T-helper 17 cell (primary cell): Measurements from ENCODE around the gene MOBP. TPM values are rescaled to one million over a fixed set of nuclear protein-coding genes. Genes with fewer than 3 reads are reported as not detected.
"Not testable (repeated sequence)": the region's sequence is repeated elsewhere in the genome, so short reads cannot be mapped to it uniquely, and the experiment has no call there.

Experiments
- ATAC-seq: fragments of 150-1000 bp; cut with Tn5 transposase; 2 replicates; pipeline ENCODE4 v1.10.0; 2021; ENCODE audit warnings: mild to moderate bottlenecking, moderate library complexity
- DNase-seq, 3 donors: peaks; one replicate each; pipeline versions ENCODE4 v3.0.0 to v3.0.0-alpha.2; 2020 to 2021
- H3K9me3 ChIP-seq: one replicate; pipeline ENCODE4 v1.7.0; 2013; ENCODE audit warnings: low read length, mild to moderate bottlenecking; ENCODE audit not compliant: control insufficient read depth, poor library complexity, severe bottlenecking
- H3K27ac Mint-ChIP-seq: one replicate; pipeline ENCODE4 v1.8.0; 2022; ENCODE audit warnings: mild to moderate bottlenecking, moderate library complexity, mixed read lengths
- H3K27me3 Mint-ChIP-seq: one replicate; pipeline ENCODE4 v1.8.0; 2022; ENCODE audit warnings: mixed read lengths
- H3K36me3 Mint-ChIP-seq: one replicate; pipeline ENCODE4 v1.8.0; 2022; ENCODE audit warnings: low read depth, mixed read lengths
- H3K4me1 Mint-ChIP-seq: one replicate; pipeline ENCODE4 v1.8.0; 2022; ENCODE audit warnings: mild to moderate bottlenecking, mixed read lengths
- H3K4me3 Mint-ChIP-seq: one replicate; pipeline ENCODE4 v1.8.0; 2022; ENCODE audit warnings: mild to moderate bottlenecking, moderate library complexity, mixed read lengths
- total RNA-seq, 4 donors: library from RNA in 2 of 4; stranded (reverse) in 2 of 4; gene quantifications; one replicate each; pipeline ENCODE4 v1.2.3 and lab custom pipeline; 2022 to 2026

The MOBP gene, protein sequence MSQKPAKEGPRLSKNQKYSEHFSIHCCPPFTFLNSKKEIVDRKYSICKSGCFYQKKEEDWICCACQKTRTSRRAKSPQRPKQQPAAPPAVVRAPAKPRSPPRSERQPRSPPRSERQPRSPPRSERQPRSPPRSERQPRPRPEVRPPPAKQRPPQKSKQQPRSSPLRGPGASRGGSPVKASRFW
- not detected for total RNA-seq
- 0 to 0.08 reads per million in 2 donors for total RNA-seq (lab: John Stamatoyannopoulos, UW)

DNA sequence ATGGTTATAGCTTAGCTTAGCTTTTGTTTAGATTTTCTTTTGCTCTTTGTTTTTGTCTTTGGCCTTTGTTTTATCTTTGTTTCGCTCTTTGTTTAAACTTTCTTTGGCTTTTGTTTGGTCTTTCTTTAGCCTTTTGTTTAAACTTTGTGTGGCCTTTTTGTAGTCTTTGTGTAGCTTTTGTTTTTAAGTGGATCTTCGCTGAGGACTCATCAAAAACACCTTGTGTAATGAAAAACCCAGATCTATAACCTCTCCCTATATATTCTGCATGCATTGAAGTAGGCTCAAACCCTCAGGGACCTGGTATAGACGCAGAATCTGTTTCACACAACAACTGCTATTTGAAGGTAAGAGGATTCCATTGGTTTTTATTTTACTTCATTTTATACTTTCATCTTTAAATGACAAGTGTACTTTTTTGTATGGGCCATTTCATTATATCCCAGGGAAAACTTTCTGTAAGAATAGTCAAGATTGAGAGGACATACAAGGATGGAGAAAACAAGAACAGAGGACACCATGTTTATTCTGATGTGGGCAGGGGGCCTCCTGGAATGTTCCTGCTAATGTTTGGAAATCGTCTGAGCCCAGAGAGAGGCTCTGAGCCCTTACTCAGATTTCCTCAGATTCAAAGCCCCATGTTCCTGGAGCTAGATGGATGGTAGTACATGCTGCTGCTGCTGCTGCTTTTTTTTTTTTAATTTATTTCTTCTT lies at the start of gene MOBP:
Gene MOBP (plus strand): TSS at position 287 of the 714 bp plus-strand sequence. CDS start 34,390 bp downstream, outside the sequence.
- H3K9me3 ChIP-seq = no peaks in the 10 kb centered on the region
- Mint-ChIP-seq H3K36me3 (no peaks in the 10 kb centered on the region), H3K4me3 (no peak within 1 kb of the TSS), H3K27me3 (peaks cover 50% of the 10 kb centered on the region), H3K27ac (no peak within 1 kb of the TSS), H3K4me1 (no peaks in the 10 kb centered on the region)
- no peak for DNase-seq
- no peak for ATAC-seq

DNA sequence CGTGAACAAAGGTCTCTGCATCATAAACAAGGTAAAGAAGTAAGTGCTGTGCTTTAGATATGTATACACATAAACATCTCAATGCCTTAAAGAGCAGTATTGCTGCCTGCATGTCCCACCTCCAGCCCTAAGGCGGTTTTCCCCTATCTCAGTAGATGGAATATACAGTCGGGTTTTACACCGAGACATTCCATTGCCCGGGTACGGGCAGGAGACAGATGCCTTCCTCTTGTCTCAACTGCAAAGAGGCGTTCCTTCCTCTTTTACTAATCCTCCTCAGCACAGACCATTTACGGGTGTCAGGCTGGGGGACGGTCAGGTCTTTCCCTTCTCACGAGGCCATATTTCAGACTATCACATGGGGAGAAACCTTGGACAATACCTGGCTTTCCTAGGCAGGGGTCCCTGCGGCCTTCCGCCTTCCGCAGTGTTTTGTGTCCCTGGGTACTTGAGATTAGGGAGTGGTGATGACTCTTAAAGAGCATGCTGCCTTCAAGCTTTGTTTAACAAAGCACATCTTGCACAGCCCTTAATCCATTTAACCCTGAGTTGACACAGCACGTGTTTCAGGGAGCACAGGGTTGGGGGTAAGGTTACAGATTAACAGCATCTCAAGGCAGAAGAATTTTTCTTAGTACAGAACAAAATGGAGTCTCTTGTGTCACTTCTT lies 48.8 kb upstream of the MOBP start:
- not testable (repeated sequence) for H3K27me3 Mint-ChIP-seq, ATAC-seq, H3K9me3 ChIP-seq, H3K4me3 Mint-ChIP-seq, H3K27ac Mint-ChIP-seq, H3K36me3 Mint-ChIP-seq, DNase-seq
- H3K4me1 Mint-ChIP-seq = peaks cover 13% of the 10 kb centered on the region

DNA sequence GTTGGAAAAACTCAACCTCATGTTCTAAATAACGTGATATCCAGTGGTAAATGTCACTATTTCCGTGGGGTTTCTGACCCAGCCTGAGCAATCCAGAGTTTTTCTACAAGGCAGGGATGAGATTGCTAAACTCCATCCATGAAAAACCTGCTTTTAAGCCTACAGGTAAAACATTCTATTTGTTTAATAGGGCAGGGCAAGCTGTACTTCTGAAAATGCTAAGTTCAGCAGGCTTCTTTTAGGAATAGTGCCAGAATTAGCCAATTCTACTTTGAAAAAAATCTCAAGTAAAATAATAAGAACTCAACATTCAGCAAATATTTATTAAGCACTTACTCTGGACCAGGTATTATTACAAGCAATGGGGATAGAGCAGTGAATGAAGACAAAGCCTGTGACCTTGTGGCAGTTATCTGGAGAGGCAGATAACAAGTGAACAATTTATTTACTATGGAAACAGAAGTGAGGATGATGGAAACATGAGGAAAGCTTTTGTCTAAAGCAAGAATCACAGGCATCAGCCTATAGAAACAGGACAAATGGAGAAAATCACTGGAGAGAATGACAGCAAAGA lies 47.7 kb upstream of the MOBP start:
- no peak for DNase-seq
- no peak overlapping the region for H3K27ac Mint-ChIP-seq
- H3K27me3 Mint-ChIP-seq = no peaks in the 10 kb centered on the region
- H3K9me3 ChIP-seq = no peaks in the 10 kb centered on the region
- no peaks in the 10 kb centered on the region for H3K36me3 Mint-ChIP-seq
- ATAC-seq = no peak
- H3K4me1 Mint-ChIP-seq = peaks cover 6% of the 10 kb centered on the region
- no peak overlapping the region for H3K4me3 Mint-ChIP-seq

DNA sequence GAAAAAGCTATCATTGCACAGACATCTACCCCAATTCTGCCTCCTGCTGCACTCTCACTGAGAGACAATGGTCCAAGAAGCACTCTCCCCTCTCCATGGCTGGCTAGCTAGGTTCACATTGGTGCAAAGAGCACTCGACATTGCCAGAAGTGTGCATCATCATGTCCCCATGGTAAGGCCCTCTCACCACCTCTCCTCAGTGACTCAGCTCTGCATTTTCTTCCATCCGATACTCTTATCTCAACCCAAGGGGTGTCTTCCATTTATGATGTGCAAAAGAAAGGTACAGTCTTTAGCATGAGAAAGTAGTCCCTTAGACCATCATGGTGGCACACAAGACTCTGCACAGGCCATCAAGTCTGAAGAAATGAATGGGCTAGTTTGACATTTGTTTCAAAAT lies 46.9 kb upstream of the MOBP start:
- H3K9me3 ChIP-seq = no peaks in the 10 kb centered on the region
- Mint-ChIP-seq H3K27me3 (no peaks in the 10 kb centered on the region), H3K36me3 (no peaks in the 10 kb centered on the region), H3K27ac (no peak overlapping the region), H3K4me1 (peaks cover 6% of the 10 kb centered on the region), H3K4me3 (no peak overlapping the region)
- ATAC-seq (no peak), DNase-seq (no peak)

DNA sequence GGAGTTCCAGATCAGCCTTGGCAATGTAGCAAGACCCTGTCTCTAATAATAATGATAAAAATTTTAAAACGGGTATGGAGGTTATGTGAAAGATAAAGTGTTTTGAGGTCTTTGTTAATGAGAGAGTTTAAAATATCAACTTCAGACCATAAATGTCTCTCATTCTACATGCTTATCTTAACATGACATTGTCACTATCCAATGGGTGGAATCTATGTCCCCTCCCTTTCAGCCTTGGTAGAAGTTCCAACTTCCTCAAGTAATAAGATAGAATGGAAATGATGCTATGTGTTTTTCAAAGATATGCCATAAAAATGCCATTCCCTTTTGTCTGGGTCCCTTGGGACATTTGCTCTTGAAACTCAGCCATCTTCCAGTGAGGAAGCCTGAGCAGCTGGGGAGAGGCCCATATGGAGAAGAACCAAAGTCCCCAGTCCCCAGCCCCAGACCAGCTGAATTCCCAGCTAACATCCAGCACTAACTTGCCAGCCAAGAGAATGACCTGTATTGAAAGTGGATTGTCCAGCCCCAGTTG lies 44.0 kb upstream of the MOBP start:
- ATAC-seq (no peak), DNase-seq (no peak)
- Mint-ChIP-seq H3K27ac (no peak overlapping the region), H3K27me3 (no peaks in the 10 kb centered on the region), H3K4me1 (no peaks in the 10 kb centered on the region), H3K4me3 (no peak overlapping the region), H3K36me3 (no peaks in the 10 kb centered on the region)
- H3K9me3 ChIP-seq = no peaks in the 10 kb centered on the region

DNA sequence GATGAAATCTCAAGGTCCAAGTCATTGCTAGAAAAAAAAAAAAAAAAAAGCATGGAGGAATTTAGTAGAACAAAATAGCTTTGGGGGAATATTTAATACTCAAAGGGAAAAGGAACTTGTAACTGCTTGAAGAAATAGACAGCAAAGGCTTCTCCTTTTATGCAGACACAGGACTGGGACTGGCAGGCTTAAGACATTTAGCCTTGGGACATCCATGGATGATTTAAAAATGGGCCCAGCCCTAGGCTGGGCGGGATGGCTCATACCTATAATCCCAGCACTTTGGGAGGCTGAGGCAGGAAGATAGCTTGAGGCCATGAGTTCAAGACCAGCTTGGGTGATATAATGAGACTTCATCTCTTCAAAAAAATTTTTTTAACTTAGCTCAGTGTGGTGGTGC lies 41.2 kb upstream of the MOBP start:
- Mint-ChIP-seq H3K27me3 (peaks cover 24% of the 10 kb centered on the region), H3K4me1 (no peaks in the 10 kb centered on the region), H3K27ac (no peak overlapping the region), H3K4me3 (no peak overlapping the region), H3K36me3 (peaks cover 9% of the 10 kb centered on the region)
- no peaks in the 10 kb centered on the region for H3K9me3 ChIP-seq
- ATAC-seq = no peak
- DNase-seq = no peak

DNA sequence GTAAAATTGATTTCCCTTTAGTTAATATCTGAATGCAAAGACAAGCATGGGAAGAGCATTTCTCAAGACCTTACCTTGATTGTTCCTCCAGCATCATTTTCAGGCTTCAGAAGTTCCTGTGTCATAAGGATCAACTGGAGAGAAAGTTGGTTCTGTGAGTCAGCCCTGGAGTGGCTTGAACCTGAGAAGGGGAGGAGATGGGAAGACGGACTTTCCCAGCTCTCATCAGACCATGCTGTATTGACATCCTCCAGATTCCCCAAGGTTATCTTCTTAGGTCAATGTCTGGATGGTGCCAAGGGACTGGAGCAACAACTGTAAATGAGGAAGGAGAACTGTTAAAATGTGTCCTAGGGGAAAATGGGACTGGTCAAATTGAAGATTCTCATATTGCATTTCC lies 40.0 kb upstream of the MOBP start:
- H3K9me3 ChIP-seq = no peaks in the 10 kb centered on the region
- Mint-ChIP-seq H3K27ac (no peak overlapping the region), H3K27me3 (peaks cover 28% of the 10 kb centered on the region), H3K36me3 (peaks cover 9% of the 10 kb centered on the region), H3K4me1 (no peaks in the 10 kb centered on the region), H3K4me3 (no peak overlapping the region)
- DNase-seq (no peak), ATAC-seq (no peak)

DNA sequence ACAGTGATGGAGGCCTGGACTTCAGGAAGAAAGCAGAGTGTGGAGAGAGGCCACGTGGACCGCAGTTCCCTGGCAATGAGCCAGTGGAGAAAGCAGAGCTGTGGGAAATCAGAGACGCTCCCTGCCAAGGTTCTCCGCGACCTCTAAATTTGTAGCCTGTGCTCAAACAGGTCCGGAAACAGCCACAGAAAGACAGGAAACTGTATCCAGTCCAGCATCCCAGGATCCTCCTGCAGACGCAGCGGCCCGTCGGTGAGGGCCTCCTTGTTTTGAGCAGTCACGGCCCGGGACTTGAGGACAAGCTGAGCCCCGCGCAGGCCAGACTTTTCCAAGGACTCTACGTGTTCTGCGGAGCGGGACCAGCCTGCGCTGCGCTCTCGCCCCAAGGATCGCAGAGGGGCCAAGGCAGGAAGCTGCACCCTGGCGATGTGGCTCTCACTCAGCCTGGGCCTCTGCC lies 38.7 kb upstream of the MOBP start:
- ATAC-seq (no peak), DNase-seq (no peak)
- Mint-ChIP-seq H3K4me1 (no peaks in the 10 kb centered on the region), H3K36me3 (peaks cover 9% of the 10 kb centered on the region), H3K27me3 (peaks cover 28% of the 10 kb centered on the region), H3K27ac (no peak overlapping the region), H3K4me3 (no peak overlapping the region)
- H3K9me3 ChIP-seq = no peaks in the 10 kb centered on the region

DNA sequence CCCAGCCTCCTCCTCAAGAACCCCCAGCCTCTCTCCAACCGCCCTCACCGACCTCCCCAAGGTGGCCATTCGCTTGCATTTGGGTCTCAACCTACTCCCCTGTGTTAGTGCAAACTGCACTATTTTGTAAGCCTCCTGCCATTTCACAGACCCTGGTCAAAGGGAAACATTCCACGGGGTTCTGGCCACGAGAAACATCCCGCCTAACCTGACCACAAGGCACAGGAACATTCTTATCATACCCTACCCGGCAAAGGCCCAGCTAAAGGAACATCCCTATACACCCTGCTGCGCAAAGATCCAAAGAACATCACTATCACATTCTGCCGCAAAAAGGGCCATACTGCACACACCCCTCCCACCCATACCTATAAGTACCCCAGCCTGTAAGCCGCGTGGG lies 38.0 kb upstream of the MOBP start:
- H3K27me3 Mint-ChIP-seq = peaks cover 28% of the 10 kb centered on the region
- H3K36me3 Mint-ChIP-seq = peaks cover 9% of the 10 kb centered on the region
- H3K4me1 Mint-ChIP-seq = no peaks in the 10 kb centered on the region

DNA sequence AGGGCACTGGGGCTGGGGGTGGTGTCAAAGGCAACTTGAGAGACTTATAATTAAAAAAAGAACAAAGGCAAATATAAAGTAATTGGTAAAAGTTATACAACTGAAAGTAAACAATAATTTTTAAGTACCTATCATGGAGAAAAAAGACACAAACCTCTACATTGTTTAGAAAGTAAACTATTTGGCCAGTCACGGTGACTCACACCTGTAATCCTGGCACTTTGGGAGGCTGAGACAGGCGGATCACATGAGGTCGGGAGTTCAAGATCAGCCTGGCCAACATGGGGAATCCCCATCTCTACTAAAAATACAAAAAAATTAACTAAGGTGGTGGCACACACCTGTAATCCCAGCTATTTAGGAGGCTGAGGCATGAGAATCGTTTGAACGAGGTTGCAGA lies 35.1 kb upstream of the MOBP start:
- no peaks in the 10 kb centered on the region for H3K9me3 ChIP-seq
- peaks cover 9% of the 10 kb centered on the region for H3K36me3 Mint-ChIP-seq
- peaks cover 28% of the 10 kb centered on the region for H3K27me3 Mint-ChIP-seq
- peaks cover 3% of the 10 kb centered on the region for H3K4me1 Mint-ChIP-seq
- H3K27ac Mint-ChIP-seq = no peak overlapping the region
- ATAC-seq (no peak), DNase-seq (no peak)
- H3K4me3 Mint-ChIP-seq = no peak overlapping the region

More for the DNA sequence above, 38.0 kb upstream of the MOBP start:
- no peak overlapping the region for H3K27ac Mint-ChIP-seq
- ATAC-seq = no peak
- no peak overlapping the region for H3K4me3 Mint-ChIP-seq
- no peak for DNase-seq
- H3K9me3 ChIP-seq = no peaks in the 10 kb centered on the region

DNA sequence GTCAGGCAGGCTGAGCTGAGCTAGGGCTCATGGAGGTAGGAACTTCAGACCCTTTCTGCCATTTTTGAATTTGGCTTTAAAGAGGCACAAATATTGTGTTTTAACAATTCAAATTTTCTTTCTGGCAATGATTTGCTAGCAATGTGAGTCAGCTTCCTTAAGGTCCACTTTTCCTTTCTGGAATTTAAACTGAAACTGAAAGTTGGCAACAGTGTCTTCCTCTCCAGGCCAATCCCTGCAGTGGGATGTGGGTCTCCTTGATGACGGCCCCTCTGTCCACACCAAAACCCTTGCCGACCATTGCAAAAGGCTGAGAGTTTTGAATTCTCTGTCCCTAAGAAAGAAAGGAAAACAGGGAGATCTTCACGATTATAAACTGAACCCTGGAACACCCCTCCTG lies 33.8 kb upstream of the MOBP start:
- H3K27ac Mint-ChIP-seq = no peak overlapping the region
- no peak for ATAC-seq

DNA sequence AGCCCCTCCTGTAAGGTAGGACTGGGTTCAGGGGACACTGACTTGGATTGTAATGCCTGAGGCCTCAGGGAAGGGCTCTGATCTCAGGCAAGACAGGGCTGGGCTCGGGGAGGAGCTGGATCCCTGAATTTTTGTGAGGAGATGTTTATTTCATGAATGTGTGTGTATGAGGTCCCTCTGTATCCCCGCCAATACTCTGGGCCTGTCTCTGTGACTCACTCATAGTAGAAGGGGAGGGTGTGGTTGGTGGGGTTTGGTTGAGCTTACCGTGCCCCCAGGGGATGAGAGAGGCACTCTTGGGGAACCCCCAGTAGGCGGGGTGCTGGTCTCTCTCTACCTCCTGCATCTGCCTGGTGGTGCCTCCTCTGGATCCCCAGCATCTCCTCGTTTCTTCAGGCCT lies 32.9 kb upstream of the MOBP start:
- Mint-ChIP-seq H3K27me3 (peaks cover 22% of the 10 kb centered on the region), H3K36me3 (peaks cover 9% of the 10 kb centered on the region), H3K4me3 (no peak overlapping the region), H3K4me1 (peaks cover 3% of the 10 kb centered on the region), H3K27ac (no peak overlapping the region)
- no peak for DNase-seq
- no peaks in the 10 kb centered on the region for H3K9me3 ChIP-seq
- no peak for ATAC-seq

More for the DNA sequence above, 33.8 kb upstream of the MOBP start:
- H3K36me3 Mint-ChIP-seq = peaks cover 9% of the 10 kb centered on the region
- peaks cover 28% of the 10 kb centered on the region for H3K27me3 Mint-ChIP-seq
- no peaks in the 10 kb centered on the region for H3K9me3 ChIP-seq
- H3K4me1 Mint-ChIP-seq = peaks cover 3% of the 10 kb centered on the region
- H3K4me3 Mint-ChIP-seq = no peak overlapping the region
- no peak for DNase-seq
